Left renal pelvis (tissue), 4 donors: Measurements from ENCODE around the gene SLC35C1. TPM values are rescaled to one million over a fixed set of nuclear protein-coding genes. Genes with fewer than 3 reads are reported as not detected.
A peak's percentile ranks its signal among the peaks of the same experiment; 100 is the strongest.

Source experiments
- DNase-seq, 4 donors: peaks; one replicate each; pipeline ENCODE4 v3.0.0-alpha.2; 2013; ENCODE audit warnings: low read depth in 4 of 4, low spot score in 3 of 4
- polyA plus RNA-seq, 4 donors: library from polyadenylated mRNA; unstranded; fragments of 120-200 nt; gene quantifications; one replicate each; pipeline ENCODE4 v1.2.1, GENCODE V29; 2013; ENCODE audit not compliant: insufficient read length in 4 of 4

SLC35C1 gene
- polyA plus RNA-seq, 4 donors, result 7.4 to 10.9 (median 9.4) TPM

DNA sequence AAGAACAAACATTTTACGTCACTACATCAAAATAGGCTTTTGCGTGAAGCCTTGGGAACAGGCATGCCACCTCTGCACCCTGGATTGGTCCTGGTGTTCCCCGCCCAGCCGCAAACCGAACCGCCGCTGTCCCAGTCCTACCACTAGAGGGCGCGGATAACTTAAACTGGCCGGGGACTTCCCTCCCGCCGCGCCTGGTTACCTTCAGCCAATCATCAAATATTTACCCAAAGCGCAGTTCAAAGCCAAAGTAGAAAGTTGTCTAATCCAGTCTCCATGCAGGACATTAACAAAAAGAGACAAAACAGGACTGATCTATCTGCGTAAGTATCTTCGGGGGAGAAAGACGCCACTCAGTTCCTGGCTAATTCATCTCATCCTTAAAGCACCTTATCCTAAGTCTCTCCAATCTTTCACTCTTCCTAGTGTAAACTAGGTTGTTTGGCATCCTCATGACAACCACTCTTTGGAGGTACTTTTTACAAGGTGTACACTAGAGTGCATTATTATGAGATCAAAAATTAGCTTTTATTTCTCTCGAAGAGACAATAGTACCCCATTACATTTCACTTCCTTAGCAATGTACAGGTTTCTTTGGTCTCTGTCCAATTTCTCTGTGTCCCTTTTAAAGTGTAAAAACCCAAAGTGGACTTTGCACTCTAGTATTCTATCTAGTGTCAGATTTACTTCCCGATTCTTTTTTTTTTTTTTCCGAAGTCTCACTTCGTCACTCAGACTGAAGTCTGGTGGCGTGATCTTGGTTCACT is 38.4 kb downstream of the SLC35C1 start:
- DNase-seq, result peak in 3 of 4 donors; percentile 77 to 82 (median 77)

DNA sequence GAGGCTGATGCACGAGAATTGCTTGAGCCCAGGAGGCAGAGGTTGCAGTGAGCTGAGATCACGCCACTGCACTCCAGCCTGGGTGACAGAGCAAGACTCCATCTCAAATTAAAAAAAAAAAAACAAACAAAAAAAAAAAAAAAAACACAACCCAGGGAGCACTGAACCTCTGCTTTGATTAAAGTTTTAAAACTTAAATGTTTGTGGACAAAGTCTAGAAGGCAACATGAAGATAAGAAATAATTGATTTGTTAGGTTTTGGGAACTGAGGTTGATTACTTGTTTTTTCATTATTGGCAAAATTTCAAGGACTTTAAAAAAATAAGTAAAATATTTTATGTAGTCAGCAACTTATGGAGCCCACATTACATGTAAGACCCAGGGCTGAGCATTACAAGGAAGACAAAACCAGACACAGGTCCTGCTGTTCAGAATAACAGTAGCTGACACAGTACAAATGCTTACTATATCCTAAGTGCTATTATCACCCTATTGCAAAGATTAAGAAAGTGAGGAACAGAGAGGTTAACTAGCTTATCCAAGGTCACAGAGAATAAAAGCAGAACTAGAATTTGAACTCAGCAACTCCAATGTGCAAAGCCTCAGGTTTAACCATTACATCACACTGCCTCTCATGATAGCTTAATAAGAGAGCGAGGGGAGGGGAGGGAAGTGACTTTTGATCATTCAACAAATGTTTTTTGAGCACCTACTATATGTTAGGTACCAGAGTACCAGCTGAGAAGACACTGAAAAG is 40.1 kb downstream of the SLC35C1 start:
- no peak for DNase-seq

DNA sequence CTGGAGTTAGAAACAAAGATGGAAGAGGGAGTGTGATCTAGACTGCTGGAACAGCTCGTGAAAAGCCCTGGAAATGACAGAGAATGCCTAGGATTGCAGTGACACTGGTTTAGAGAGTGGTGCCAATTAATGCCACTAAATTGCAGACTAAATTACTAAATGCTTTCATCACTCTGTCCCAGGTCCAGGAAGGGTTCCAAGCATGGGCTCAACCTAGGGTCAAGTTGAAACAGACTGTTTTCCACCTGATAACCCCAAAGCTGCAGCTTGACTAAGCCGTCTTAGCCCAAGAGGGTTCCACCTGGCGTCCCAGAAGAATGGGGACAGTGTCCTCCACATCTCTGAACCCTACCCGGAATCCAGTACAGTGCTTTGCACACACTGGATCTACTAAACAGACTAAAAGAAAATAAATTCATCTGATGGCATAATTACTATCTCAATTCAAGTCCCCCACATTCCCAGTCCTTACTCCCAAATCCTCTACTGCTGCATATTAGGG is 41.3 kb downstream of the SLC35C1 start:
- DNase-seq, result no peak

DNA sequence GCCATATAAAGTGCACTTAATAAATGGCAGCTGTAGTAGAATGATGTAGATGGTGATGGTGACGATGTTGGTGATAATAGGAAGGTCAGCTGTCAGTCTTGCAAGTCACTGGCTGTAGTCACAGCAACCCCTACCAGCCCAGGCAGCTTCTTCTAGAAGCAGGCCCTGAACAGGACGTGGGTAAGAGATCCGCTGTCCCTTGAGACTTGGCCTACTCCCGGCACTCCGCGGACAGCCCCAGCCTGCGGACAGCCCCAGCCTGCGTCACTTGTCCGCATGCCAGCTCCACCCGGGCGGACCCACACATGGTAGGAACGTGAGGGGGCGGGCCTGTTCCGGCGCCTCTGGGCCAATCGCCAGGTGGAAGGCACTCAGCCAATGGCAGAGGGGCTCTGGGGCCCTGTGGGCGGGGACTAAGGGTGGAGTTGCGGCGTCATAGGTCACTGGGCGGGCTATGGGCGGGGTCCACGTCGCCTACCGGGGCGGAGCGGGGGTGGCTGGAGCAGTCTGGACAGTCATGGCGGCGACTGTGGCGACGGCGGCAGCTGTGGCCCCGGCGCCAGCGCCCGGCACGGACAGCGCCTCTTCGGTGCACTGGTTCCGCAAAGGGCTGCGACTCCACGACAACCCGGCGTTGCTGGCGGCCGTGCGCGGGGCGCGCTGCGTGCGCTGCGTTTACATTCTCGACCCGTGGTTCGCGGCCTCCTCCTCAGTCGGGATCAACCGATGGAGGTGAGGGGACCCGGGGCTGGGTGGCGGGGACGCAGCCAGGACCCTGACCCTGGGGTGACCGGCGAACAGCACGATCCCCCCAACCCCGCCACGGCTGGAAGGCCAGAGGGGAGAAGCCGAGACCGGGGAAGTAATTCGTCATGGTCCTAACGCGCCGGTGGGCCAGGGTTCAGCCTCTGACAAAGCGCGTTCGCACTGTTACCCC is 42.3 kb downstream of the SLC35C1 start, which contains the start of gene CRY2:
TSS of gene CRY2 (plus strand) at position 502 of the 937 bp plus-strand sequence. CDS start at position 518, 16 bp downstream.
- DNase-seq, result peak; percentile 94 to 97 (median 96)

DNA sequence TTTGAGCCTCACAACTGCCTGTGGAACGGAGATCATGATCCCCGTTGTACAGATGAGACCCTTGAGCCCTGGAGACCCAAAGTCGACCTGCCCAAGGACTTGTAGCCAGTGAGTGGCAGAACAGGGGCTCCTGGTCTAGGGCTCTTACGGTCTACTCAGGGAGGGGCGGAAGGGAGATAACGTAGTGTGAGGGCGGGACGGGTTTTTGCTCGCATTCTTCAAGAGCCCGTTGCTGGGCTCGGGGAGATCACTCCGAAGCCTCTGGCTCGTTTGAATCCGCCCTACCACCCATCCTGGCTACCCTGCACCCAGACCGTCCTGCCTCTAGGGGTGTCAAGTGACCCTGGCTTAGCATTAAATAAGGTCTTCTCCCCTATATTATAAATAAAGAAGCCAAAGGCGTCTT is 43.0 kb downstream of the SLC35C1 start:
- no peak for DNase-seq

DNA sequence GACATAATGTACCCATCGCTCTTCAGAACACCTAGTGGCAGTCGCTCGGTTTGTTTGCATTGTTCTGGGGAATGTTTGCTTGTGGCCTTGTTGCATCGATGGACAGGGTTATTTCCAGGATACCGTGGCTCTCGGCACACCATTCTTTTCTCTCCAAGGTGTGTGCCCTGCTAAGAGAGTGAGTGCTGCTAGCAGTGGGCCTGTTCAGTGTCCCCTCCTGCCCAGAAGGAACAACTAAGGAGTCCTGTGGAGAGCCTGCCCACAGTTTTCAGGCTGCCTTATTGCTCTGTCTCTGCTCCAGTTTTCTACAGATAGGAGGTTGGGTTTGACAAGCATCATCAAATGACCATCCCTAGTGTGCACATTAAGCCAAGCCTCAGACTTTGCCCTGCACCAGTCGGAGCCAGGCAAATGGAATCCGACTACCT is 43.7 kb downstream of the SLC35C1 start:
- DNase-seq, result no peak

DNA sequence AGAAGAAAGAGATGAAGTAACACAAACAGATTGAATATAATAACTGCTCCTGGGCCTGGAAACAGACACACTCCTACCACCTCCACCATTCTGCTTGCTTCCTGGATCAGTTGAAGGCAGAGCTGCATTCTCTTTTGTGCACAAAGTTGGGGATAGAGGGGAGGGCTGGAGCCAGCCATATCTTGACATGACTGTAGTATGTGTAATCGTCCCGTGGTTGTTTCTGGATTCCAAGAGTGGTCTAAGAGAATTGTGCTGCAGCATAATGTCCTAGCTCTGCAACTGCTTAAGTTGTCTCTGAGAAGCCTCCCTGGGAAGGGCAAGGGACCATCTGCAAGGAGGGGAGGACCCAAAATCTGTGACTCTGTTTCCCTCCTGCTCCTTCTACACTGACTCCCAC is 45.5 kb downstream of the SLC35C1 start:
- DNase-seq, result no peak

DNA sequence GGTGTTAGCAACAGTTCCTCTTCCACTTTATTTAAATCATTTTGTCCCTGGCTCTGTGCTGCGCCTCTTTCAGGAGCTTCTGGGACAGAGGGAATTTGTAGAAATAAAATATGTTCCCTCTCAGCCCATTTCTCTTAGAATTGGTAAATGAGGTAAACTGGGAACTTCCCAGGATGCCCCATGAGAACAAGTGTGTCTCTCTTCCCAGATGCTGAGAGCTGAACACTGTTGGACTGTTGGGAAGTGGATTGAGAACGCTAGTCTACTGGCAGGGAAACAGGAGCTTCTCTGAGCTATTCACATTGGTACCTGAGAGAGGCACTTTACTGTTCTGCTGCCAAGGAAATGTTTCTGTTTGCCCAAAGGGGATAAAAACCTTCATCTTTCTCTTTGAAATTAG is 46.3 kb downstream of the SLC35C1 start:
- DNase-seq, result no peak

DNA sequence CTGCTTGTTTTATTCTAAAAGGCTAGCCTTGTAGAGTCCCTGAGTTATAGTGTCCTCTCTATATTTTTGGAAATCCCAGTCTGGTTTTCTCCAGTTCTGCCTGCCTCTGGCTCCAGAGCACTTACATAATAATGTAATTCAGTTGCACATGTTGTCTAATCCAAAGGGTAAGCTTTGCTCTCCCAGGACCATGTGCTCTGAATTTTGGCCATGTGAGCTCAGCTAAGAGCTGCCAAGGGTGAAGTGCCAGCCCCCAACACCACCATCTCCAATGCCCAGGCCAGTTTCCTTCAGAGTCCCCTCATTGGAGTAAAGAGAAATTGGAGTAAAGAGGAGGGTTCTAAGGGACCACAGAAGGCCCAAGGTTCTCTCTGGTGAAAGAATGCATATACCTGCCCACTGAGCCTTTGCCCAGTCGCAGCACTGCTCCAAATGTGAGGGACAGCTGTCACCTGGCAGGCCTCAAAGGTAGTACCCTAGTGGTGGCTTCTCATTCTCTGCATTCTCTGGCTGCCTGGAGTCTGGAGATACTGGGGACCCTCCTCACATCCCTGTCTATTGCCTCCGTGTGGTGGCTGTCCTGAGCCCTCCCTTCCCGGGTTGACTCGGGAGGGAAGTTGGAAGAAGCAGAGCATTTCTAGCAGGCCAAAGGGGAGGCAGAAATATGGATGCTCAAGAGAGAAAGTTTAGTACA is 47.2 kb downstream of the SLC35C1 start:
- no peak for DNase-seq

DNA sequence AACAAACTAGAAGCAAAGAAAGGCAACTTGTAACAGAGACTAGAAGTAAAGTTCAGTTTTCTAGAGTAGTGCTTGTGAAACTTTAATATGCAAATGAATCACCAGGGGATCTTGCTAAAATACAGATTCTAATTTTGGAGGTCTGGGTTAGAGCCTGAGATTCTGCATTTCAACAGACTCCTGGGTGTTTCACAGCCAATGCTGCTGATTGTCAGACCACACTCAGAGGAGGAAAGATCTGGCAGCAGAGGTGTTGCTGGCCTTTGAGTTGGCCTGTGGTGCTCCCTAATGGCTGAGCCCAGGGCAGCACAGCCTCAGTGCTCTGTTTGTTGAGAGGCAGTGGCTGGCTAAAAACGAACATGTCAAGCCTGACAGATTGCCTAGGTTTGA is 47.8 kb downstream of the SLC35C1 start:
- no peak for DNase-seq

DNA sequence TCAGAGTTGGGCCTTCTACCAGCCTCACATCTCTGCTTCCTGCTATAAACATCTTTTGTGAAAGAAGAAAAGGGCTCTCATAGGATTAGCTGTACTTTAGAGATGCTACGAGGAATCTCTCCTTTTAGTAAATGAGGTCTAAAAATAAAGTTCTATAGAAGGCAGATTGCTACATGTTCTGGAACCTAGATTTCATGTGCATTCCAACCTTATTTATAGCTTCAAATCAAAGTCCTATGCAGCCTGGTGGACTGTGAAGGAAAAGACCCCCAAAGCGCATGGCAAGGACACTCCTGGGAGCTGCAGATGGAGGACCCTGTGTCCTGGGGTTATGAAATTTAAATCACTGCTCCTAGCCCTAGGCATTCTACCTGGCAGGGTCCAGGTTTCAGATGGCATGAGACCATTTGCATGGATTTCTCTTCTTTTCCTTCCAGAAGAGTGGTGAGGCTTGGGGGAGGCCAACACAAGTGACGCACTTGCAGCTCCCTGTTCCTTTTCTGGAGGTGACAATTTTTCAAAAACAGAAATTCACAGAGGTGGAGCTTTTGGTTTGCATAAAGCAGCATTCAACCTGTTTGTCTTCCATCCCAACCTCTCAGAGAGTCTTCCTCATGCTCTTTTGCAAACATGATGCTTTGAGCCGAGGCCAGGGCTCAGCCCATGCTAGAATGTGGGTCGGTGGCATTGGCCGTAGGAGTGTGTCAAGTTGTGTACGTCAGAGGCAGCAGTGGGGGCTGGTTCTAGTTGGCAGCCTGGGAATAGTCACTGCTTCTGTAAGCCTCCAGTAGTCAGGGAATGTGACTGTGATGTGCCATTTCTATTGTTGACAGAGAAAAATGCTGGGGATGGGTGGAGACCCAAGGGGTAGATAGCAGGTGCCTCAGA is 48.6 kb downstream of the SLC35C1 start:
- no peak for DNase-seq

DNA sequence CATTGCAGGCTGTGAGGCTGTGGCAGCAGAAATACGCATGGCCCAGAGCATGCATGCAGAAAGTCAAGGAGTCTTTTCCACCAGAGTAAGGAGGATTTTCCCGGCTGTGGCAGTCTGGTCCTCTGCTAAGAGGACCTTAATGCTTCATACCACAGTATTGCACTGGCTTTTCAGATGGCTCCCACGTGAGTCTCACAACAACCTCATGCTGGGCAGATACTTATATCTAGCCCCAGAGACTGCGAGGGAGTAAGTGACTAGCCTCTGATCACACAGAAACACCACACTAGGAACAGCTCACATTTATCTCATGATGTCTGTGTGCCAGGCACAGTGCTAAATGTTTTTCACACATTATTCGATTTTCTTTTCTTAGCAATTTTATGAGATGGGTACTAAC is 50.4 kb downstream of the SLC35C1 start:
- no peak for DNase-seq

DNA sequence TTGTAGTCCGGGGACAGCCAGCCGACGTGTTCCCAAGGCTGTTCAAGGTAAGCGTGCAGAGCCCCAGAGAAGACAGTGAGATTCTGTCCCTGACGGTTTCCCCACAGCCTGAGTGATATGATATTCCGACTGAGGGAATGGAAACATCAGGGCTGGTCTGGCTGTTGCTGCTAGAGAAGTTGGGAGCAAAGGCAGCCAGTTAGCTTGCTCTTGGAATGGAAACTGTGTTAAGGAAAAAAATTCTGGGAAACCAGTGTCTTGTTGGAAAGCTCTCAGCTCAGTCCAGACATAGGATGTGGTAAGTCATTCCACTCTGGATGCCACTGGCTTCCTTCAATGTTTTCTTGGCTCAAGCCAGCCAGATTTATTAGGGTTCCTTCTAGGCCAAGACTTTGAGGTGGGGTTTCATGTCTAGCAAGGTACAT is 51.1 kb downstream of the SLC35C1 start:
- no peak for DNase-seq

DNA sequence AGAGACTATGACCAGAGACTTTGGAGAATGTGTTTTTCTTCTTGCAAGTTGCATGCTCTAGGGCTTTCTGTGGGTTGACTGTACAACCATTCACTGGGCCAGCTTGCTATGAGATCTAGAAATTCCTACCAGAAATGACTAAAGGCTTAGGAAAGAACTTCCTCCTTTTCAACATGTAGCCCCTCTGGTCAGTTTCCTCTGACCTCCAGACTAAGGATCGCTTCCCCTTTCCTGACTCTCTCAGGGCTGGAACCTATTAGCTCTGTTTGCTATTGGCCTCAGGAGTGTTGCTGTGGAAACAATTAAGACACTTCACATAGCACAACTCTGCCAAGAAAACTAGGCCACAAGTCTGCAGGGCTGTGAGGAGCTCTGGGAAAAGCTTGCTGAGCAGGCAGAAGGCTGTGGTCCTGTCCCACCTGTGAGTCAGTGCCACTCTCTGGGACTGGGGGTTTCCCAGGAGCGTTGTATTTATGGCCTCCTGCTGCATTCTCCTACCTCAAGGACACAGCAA is 53.1 kb downstream of the SLC35C1 start:
- no peak for DNase-seq

DNA sequence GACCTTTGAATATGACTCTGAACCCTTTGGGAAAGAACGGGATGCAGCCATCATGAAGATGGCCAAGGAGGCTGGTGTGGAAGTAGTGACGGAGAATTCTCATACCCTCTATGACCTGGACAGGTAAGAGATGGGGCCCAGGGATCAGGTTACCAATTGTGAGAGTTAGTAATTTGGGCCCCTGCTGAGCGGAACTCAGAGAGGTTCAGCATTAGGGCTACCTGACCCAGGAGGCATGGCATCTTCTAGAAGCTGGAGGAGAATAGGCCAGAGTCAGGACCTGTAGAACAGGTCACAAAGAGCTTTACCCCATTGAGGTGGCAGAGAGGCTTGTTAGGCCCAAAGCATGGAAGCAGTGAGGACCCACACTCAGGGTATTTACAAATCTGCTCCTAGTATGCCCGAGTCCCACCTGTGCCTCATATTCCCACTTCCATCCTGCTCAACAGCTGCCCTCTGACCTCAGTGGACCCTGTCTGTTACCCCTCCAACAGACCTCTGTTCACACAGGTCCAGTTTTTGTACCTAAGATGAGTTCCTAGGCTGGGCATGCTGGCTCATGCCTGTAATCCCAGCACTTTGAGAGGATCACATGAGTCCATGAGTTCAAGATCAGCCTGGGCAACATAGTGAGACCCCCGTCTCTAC is 53.9 kb downstream of the SLC35C1 start:
- DNase-seq, result no peak

DNA sequence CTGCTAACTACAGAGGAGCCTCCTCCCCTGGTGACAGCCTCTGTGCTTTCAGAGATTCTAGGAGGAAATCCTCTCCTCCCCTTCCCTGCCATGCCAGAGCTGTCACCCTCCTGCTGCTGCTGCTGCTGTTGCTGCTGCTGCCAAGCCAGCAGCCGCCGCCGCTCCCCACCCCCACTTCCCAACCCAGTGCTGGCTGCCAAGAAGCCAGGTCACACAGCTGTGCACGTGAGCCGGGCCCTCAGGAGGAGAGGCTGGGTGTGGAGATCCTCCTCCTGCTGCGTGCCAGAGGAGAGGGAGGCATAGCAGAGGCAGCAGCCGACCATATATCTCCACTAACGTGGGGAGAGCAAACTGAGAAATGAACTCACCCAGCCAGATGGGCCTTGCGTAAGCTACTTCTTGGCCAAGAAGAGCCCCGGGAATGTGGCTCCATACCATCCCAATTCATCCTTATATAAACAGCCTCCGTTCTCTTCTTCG is 54.8 kb downstream of the SLC35C1 start:
- peak in 1 of 4 donors; percentile 58 for DNase-seq

DNA sequence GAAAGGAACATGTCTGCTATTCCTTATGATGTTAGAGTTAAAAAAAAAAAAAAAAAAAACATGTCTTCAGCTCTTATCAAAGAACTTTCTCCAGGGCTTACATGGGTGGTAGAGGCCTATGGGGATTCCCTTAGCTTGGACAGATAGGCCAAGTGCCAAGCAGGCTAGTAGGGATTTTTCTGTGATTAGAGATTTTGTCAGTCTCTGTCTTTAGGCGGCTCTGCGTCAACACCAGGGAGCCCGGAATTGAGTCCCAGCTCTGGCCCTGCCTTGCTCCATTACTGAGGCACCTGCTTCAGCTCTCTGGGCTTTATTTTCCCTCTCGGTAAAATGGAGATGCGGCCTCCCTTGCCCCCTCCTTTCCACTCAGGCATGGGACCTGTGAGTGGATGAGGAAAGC is 55.4 kb downstream of the SLC35C1 start:
- no peak for DNase-seq
